ENCODE results near the gene CHST8.

Gene CHST8

DNA sequence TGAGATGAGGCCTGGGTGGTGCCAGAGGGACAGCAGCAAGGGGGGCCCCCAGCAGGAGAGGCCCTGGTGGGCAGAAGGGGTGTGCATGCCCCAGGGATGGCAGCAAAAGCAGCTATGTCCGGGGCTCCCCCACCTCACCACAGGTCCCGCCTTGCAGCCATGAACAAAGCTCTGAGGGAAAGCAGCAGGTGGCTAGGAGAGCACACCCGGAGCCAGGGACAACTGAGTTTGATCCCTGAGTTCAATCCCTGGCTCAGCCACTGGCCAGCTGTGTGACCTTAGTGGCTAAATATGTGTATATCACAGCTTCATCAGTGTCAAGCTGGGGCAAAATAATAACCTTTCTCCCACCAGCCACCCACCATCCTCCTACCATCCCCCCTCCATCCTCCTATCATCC lies 127.3 kb downstream of the CHST8 start:
- no peak for DNase-seq

- no peak for DNase-seq
Observed at GRCh38 chr19:33749619-33750175, 127.9 kb downstream of the CHST8 start.

DNA sequence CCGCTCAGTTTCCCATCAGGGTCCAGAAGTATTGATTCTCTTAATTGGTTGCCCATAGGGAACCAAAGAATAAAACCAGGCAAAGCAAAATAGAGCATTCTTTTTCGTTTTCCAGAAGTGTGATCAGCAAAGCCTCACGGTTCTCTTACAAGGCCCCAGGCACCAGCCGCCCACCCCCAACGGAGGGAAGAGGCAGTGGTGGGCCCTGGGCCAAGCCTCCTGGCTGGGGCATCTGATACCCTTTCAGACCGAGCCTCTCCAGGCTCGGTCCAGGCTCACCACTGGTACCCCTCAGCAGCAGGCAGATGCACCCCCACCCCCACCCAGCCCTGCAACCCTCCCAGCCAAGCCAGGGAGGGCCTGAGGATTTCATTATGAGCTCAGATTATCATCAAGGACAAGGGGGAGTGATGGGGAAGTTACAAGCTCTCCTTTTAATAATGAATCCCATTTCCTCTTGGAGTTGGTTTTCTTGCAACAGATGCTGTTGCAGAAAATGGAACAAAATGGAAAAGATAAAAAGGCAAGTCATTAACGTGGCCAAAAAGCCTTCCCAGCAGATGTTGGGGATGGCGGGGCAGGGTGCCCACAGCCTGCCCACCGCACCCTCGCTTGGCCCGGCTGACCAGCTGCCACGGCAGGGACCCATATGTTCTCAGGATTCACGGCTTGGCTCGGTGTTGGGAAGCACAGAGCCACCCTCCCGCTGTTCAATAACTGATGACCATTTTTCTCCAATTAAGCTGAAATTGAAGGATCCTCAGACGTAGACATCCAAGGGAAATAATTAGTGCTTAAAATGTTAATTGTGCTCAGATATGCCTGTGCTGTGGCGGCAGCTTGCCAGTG lies 129.1 kb downstream of the CHST8 start:
- DNase-seq, result no peak

DNA sequence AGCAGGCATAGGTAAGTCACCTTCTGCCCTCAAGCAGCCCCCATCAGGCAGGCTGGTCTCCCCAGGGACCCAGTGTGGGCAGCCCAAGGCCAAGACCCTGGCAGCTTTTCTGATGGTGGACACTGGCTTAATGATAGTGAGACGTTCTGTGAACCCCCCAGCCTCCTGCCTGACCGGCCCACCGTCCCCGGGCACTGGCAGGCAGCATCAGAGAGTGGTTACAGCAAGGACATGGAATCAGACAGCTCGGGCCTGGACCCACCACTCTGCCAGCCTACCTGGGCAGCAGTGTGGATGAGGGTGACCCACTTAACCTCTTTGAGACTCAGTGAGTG lies 129.7 kb downstream of the CHST8 start:
- DNase-seq, result no peak

GRCh38 chr19:33752018-33752800 lies 130.5 kb downstream of the CHST8 start:
- no peak for DNase-seq

DNA sequence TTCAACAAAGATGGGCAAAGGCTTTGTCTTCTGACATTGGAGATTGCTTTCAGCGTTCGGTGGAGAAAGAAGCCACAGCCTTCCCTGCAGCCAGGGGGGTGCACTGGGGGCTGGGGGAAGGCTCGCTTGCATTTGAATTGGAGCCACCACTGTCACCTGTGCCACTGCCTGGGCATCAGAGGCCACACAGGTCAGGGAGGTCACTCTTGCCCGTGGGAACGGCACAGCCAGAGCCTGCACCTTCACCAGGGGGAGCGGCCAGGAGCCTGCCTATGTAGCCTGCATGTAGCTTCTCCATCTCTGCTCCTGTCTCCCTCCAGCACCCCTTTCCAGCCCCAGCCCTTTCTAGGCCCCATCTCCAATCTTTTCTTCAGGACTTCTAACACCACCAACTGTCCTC lies 131.2 kb downstream of the CHST8 start:
- no peak for DNase-seq

- DNase-seq, result no peak
Observed at GRCh38 chr19:33754361-33754760, 132.6 kb downstream of the CHST8 start.

- DNase-seq, result no peak
Observed at GRCh38 chr19:33755099-33756035, 133.6 kb downstream of the CHST8 start.

GRCh38 chr19:33756177-33756576 lies 134.4 kb downstream of the CHST8 start:
- no peak for DNase-seq

GRCh38 chr19:33758541-33759013 lies 136.8 kb downstream of the CHST8 start:
- DNase-seq, result no peak

DNA sequence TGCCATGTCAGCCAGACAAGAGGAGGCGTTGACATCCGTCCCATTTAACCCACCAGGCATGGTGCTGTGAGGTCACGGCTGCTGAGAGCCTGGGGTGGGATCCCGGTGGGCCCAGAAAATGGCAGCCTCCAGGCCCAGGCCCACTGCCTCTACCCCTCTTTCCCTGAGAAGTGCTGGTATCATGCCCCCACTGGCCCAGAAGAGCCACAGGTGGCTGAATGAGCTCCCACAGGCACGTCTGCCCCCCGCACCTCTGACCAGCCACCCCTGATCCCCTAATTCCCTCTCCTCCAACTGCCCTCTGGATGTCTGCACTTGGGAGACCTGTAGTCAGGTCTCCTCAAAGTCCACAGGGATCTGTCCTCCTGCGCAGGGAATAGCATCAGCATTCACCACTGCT lies 137.6 kb downstream of the CHST8 start:
- DNase-seq, result no peak

DNA sequence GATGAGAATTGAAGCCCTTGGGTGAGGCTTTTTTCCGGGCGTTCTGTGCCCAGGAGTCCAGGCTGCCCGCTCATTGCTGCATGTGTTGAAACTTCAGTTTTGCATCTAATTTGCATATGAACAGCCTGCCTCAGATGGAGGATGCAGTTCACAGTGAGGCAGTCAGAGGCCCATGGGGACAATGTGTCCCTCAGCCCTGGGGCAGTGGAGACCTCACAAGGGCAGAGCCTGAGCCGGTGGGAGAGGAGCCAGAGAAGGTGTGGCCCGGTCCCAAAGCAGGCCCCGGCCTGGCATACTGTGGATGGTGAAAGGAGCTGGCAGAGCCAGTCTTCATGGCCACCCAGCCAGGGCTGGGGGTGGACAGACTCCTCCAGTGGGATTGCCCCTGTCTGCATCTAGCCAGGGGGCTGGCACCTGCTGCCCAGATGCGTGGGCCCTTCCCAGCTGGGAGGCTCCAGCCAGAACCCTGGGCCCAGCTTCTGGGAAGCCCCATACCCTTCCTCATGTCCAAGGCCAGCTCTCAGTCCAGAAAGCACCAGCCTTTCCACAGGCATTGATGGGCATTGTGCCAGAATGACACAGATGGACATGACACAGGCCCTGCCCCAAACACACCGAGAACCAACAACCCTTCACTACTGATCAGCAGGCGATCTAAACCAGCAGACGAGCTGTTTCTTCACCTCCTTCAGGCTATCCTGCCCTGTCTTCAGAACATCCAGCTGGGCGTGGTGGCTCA lies 142.0 kb downstream of the CHST8 start:
- DNase-seq, result no peak

GRCh38 chr19:33766623-33767022 lies 144.9 kb downstream of the CHST8 start:
- DNase-seq, result no peak

DNA sequence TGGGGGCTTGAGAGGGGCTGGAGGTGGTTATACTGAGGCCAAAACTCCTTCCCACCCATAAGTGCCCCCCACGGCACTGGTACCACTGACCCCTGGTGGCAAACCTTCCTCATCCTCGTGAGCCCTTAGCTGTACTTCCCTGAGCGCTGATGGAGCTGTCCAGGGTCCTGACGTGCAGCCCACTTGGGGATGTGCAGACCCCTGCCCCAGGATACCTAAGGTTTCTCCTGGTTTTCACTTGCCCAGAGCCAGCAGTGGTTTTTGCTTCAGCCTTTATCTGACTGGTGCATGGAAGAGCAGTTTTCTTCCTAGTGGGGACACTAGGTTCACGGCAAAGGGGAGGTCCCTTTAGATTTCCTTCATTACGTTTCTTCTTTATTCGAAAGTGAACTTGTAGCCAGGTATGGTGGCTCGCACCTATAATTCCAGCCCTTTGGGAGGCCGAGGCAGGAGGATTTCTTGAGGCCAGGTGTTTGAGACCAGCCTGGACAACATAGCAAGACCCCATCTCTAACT lies 146.2 kb downstream of the CHST8 start:
- DNase-seq, result no peak

- DNase-seq, result no peak
Observed at GRCh38 chr19:33769208-33769607, 147.5 kb downstream of the CHST8 start.

DNA sequence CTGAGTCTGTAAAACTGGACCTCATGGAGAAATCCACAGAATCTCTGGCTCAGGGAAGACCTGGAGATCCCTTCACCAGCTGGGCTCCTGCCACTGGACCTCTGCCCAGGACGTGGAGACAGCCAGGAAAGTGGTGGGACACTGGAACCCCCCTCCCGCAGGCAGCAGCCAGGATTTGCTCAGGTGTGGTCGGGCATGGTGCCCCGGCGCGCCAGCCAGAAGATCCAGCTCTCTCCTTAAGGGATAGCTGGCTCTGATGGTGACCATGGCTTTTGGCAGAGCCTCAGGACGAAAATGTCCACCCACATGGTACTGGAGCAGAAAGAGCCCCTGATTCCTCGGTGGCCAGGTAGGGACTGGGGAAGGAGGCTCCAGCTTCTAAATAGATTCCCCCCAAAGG lies 148.4 kb downstream of the CHST8 start:
- DNase-seq, result no peak

DNA sequence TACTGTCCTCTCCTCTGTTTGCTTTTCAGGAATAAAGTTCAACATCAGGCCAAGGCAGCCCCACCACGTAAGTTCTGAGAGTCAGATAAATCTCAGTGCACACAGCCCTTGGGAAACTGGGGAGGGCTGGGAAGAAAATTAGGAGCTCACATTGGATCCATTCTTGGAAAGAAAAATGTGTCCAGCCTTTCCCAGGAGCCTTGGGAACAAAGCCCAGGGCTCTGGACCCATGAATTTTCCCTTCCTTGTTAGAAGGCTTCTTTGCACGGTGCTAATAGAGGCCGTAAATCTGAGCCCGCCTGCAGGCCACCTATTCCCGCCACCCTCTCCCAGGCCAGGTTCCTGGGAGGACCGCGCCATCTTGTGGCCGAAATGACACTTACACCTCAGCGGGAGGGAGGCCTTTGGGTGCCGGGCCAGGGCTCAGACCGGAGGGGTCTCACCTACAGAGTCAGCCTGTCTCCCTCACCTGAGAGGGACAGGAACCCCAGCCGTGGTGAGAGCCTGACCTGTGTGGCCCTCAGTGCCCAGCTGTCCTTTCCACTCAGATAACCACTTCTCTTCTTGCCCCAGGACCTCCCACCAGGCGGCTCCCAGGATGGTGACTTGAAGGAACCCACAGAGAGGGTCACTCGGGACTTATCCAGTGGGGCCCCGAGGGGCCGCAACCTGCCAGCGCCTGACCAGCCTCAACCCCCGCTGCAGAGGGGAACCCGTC lies 149.8 kb downstream of the CHST8 start:
- peak; percentile 16 for DNase-seq

- no peak for DNase-seq
Observed at GRCh38 chr19:33772102-33772857, 150.5 kb downstream of the CHST8 start.

- DNase-seq, result no peak
Observed at GRCh38 chr19:33772858-33773180, 151.1 kb downstream of the CHST8 start.

Data from NCI-H1436 treated with DMSO at 0.1 percent for 48 hours (cell line).